Neural cell (in vitro differentiated cells): ENCODE results near the gene FAF2. TPM values are rescaled to one million over a fixed set of nuclear protein-coding genes. Genes with fewer than 3 reads are reported as not detected.

ENCODE experiments used
- H2AFZ ChIP-seq: fragments of 200-600, 300-800 bp; sonication (generic), shearing (Covaris generic); 2 replicates; pipeline ENCODE4 v1.6.0; 2014; ENCODE audit warnings: low read depth, mild to moderate bottlenecking, antibody characterized with exemption, low read length, moderate library complexity
- H3F3A ChIP-seq: fragments of 200-600 bp; shearing (Covaris generic); 2 replicates; pipeline ENCODE4 v1.6.1; 2016; ENCODE audit warnings: mild to moderate bottlenecking, moderate library complexity, mixed read lengths, antibody characterized with exemption, low read length; ENCODE audit not compliant: insufficient read depth, poor library complexity, severe bottlenecking
- H3K27ac ChIP-seq: fragments of 200-600, 300-800 bp; sonication (generic), shearing (Covaris generic); 2 replicates; pipeline ENCODE4 v1.5.1; 2014; ENCODE audit warnings: mild to moderate bottlenecking, low read length, moderate library complexity
- H3K27me3 ChIP-seq: fragments of 300-800, 200-600 bp; sonication (generic), shearing (Covaris generic); 2 replicates; pipeline ENCODE4 v1.6.0; 2014; ENCODE audit warnings: mild to moderate bottlenecking, low read depth, low read length, moderate library complexity; ENCODE audit not compliant: insufficient read depth
- H3K36me3 ChIP-seq: fragments of 300-800, 200-600 bp; sonication (generic), shearing (Covaris generic); 2 replicates; pipeline ENCODE4 v1.5.1; 2014; ENCODE audit warnings: mild to moderate bottlenecking, antibody characterized with exemption, low read length, moderate library complexity; ENCODE audit not compliant: insufficient read depth
- H3K4me2 ChIP-seq: fragments of 300-800, 200-600 bp; sonication (generic), shearing (Covaris generic); 2 replicates; pipeline ENCODE4 v1.6.0; 2014; ENCODE audit warnings: mild to moderate bottlenecking, low read length
- H3K4me3 ChIP-seq: fragments of 300-800, 200-600 bp; sonication (generic), shearing (Covaris generic); 2 replicates; pipeline ENCODE4 v1.5.1; 2014; ENCODE audit warnings: mild to moderate bottlenecking, low read length, moderate library complexity
- H3K79me2 ChIP-seq: fragments of 200-600 bp; shearing (Covaris generic); replicated peaks from 2 replicates; pipeline ENCODE4 v1.6.0; 2014; ENCODE audit warnings: mild to moderate bottlenecking, low read length, moderate library complexity; ENCODE audit not compliant: insufficient read depth
- H3K9ac ChIP-seq: fragments of 300-800, 200-600 bp; sonication (generic), shearing (Covaris generic); 2 replicates; pipeline ENCODE4 v1.6.1; 2016; ENCODE audit warnings: mild to moderate bottlenecking, low read length, mixed read lengths
- H3K9me2 ChIP-seq: fragments of 200-600 bp; shearing (Covaris generic); 2 replicates; pipeline ENCODE4 v1.6.1; 2016; ENCODE audit warnings: mild to moderate bottlenecking, low read length, mixed read lengths; ENCODE audit not compliant: insufficient read depth
- H3K9me3 ChIP-seq: fragments of 200-600, 300-800 bp; sonication (generic), shearing (Covaris generic); 2 replicates; pipeline ENCODE4 v1.6.1; 2016; ENCODE audit warnings: mild to moderate bottlenecking, mixed run types, low read length, moderate library complexity, mixed read lengths
- H4K20me1 ChIP-seq: fragments of 200-600 bp; shearing (Covaris generic); 2 replicates; pipeline ENCODE4 v1.6.1; 2016; ENCODE audit warnings: mild to moderate bottlenecking, mixed run types; ENCODE audit not compliant: insufficient read depth
- CTCF ChIP-seq: fragments of 450-650 bp; IDR thresholded peaks from 2 replicates; pipeline ENCODE4 v1.5.1; 2014; ENCODE audit warnings: antibody characterized with exemption, mild to moderate bottlenecking, moderate library complexity; ENCODE audit not compliant: poor library complexity, severe bottlenecking
- EP300 ChIP-seq: fragments of 450-650 bp; conservative IDR thresholded peaks from 2 replicates; pipeline ENCODE4 v1.6.1; 2014; ENCODE audit warnings: antibody characterized with exemption, mild to moderate bottlenecking, moderate library complexity; ENCODE audit not compliant: poor library complexity, severe bottlenecking
- EZH2 ChIP-seq: fragments of 200-600, 300-800 bp; shearing (Covaris generic), sonication (generic); IDR thresholded peaks from 2 replicates; pipeline ENCODE4 v1.6.1; 2014; ENCODE audit warnings: antibody characterized with exemption, low read length, borderline replicate concordance, mild to moderate bottlenecking; ENCODE audit not compliant: insufficient read depth, poor library complexity, severe bottlenecking
- MXI1 ChIP-seq: fragments of 450-650 bp; conservative IDR thresholded peaks from 2 replicates; pipeline ENCODE4 v1.6.1; 2014; ENCODE audit warnings: antibody characterized with exemption, mild to moderate bottlenecking; ENCODE audit not compliant: poor library complexity, severe bottlenecking
- POLR2AphosphoS5 ChIP-seq: IDR thresholded peaks from 2 replicates; pipeline ENCODE4 v1.6.1; 2012
- RAD21 ChIP-seq: fragments of 450-650 bp; conservative IDR thresholded peaks from 2 replicates; pipeline ENCODE4 v1.6.1; 2014; ENCODE audit warnings: antibody characterized with exemption, mild to moderate bottlenecking, moderate library complexity
- REST ChIP-seq: IDR thresholded peaks from 2 replicates; pipeline ENCODE4 v1.6.1; 2012; ENCODE audit warnings: borderline replicate concordance
- SMC3 ChIP-seq: fragments of 450-650 bp; conservative IDR thresholded peaks from 2 replicates; pipeline ENCODE4 v1.6.1; 2014; ENCODE audit warnings: antibody characterized with exemption, mild to moderate bottlenecking, moderate library complexity; ENCODE audit not compliant: poor library complexity
- TAF1 ChIP-seq: IDR thresholded peaks from 2 replicates; pipeline ENCODE4 v1.6.1; 2012; ENCODE audit warnings: low read depth
- polyA plus RNA-seq: library from polyadenylated mRNA; depleted of rRNA; stranded (reverse); fragments of >200 nt; gene quantifications from 2 replicates; pipeline ENCODE4 v1.2.3, GENCODE V29; 2014

Gene FAF2
- polyA plus RNA-seq, 1 donor from 2014 or later = 30.8 TPM

- Histone ChIP-seq H3K9ac (no peak overlapping the region), H2AFZ (no peak overlapping the region), H3K27ac (no peak overlapping the region)
Observed at GRCh38 chr5:176521286-176521685, 73.1 kb downstream of the FAF2 start.

GRCh38 chr5:176521699-176522263 lies 73.6 kb downstream of the FAF2 start:
- Histone ChIP-seq H3K36me3 (no peaks in the 10 kb centered on the region), H3K9me3 (no peaks in the 10 kb centered on the region), H3K9ac (no peak overlapping the region), H3K27ac (no peak overlapping the region), H3K4me3 (no peak overlapping the region), H3K79me2 (no peaks in the 10 kb centered on the region), H3K4me2 (no peak overlapping the region), H3K27me3 (no peaks in the 10 kb centered on the region), H4K20me1 (no peaks in the 10 kb centered on the region), H3F3A (no peaks in the 10 kb centered on the region), H3K9me2 (no peaks in the 10 kb centered on the region), H2AFZ (no peak overlapping the region)
- TF ChIP-seq REST (no peak), SMC3 (no peak), TAF1 (no peak), MXI1 (no peak), RAD21 (no peak), POLR2AphosphoS5 (no peak), EP300 (no peak)

More at GRCh38 chr5:176521286-176521685, 73.1 kb downstream of the FAF2 start:
- H3K36me3 ChIP-seq = no peaks in the 10 kb centered on the region
- no peak overlapping the region for H3K4me3 ChIP-seq
- no peaks in the 10 kb centered on the region for H3K79me2 ChIP-seq
- no peaks in the 10 kb centered on the region for H3K27me3 ChIP-seq
- no peaks in the 10 kb centered on the region for H3F3A ChIP-seq
- no peak overlapping the region for H3K4me2 ChIP-seq
- no peaks in the 10 kb centered on the region for H3K9me2 ChIP-seq
- no peaks in the 10 kb centered on the region for H3K9me3 ChIP-seq
- no peak for TF ChIP-seq MXI1
- no peak for TF ChIP-seq REST
- no peak for TF ChIP-seq SMC3
- no peak for TF ChIP-seq RAD21
- TF ChIP-seq POLR2AphosphoS5 = no peak
- TF ChIP-seq TAF1 = no peak
- TF ChIP-seq EZH2 = no peak
- TF ChIP-seq CTCF = no peak
- no peak for TF ChIP-seq EP300
- H4K20me1 ChIP-seq = no peaks in the 10 kb centered on the region
